Osteocyte (in vitro differentiated cells): ENCODE measurements around the gene CAPS2. TPM values are rescaled to one million over a fixed set of nuclear protein-coding genes. Genes with fewer than 3 reads are reported as not detected.

Experiments
- DNase-seq: peaks from one replicate; pipeline ENCODE4 v3.0.0; 2021; ENCODE audit warnings: mixed read lengths; ENCODE audit not compliant: unreplicated experiment; ENCODE audit errors: extremely low spot score
- H3K27ac Mint-ChIP-seq: one replicate; pipeline ENCODE4 v1.8.0; 2021; ENCODE audit warnings: mild to moderate bottlenecking, mixed read lengths; ENCODE audit not compliant: unreplicated experiment
- H3K27me3 Mint-ChIP-seq: one replicate; pipeline ENCODE4 v1.8.0; 2021; ENCODE audit warnings: mixed read lengths; ENCODE audit not compliant: unreplicated experiment
- H3K36me3 Mint-ChIP-seq: one replicate; pipeline ENCODE4 v1.8.0; 2021; ENCODE audit warnings: mixed read lengths; ENCODE audit not compliant: unreplicated experiment
- H3K4me1 Mint-ChIP-seq: one replicate; pipeline ENCODE4 v1.8.0; 2021; ENCODE audit warnings: mixed read lengths; ENCODE audit not compliant: unreplicated experiment
- H3K4me3 Mint-ChIP-seq: one replicate; pipeline ENCODE4 v1.8.0; 2021; ENCODE audit warnings: mild to moderate bottlenecking, moderate library complexity, mixed read lengths; ENCODE audit not compliant: unreplicated experiment
- H3K9me3 Mint-ChIP-seq: one replicate; pipeline ENCODE4 v1.8.0; 2021; ENCODE audit warnings: mixed read lengths; ENCODE audit not compliant: unreplicated experiment
- CTCF ChIP-seq: fragments of 200-600 bp; sonication (generic); IDR thresholded peaks from 2 replicates; pipeline ENCODE4 v1.5.0; 2021; ENCODE audit warnings: antibody characterized with exemption, mild to moderate bottlenecking, moderate library complexity
- total RNA-seq: library from RNA; stranded (reverse); gene quantifications from 2 replicates; pipeline ENCODE4 v1.2.1, GENCODE V29; 2021

The CAPS2 gene
- total RNA-seq, 1 donor from 2014 or later, result 4.0 TPM

GRCh38 chr12:75271576-75271975 lies 58.5 kb downstream of the CAPS2 start:
- H3K36me3 Mint-ChIP-seq, result no peaks in the 10 kb centered on the region
- H3K27me3 Mint-ChIP-seq, result peaks cover 16% of the 10 kb centered on the region
- no peak overlapping the region for H3K4me3 Mint-ChIP-seq
- no peak overlapping the region for H3K27ac Mint-ChIP-seq
- H3K4me1 Mint-ChIP-seq, result no peaks in the 10 kb centered on the region
- no peak for TF ChIP-seq CTCF
- no peak for DNase-seq
- H3K9me3 Mint-ChIP-seq, result no peaks in the 10 kb centered on the region

- H3K9me3 Mint-ChIP-seq, result peaks cover 7% of the 10 kb centered on the region
- no peak overlapping the region for H3K27ac Mint-ChIP-seq
- no peak for TF ChIP-seq CTCF
- no peaks in the 10 kb centered on the region for H3K36me3 Mint-ChIP-seq
- no peak overlapping the region for H3K4me3 Mint-ChIP-seq
- no peaks in the 10 kb centered on the region for H3K4me1 Mint-ChIP-seq
- DNase-seq, result no peak
- peaks cover 13% of the 10 kb centered on the region for H3K27me3 Mint-ChIP-seq
Measured at GRCh38 chr12:75270157-75270556, 60.0 kb downstream of the CAPS2 start.

- no peak for DNase-seq
- peaks cover 7% of the 10 kb centered on the region for H3K9me3 Mint-ChIP-seq
- no peaks in the 10 kb centered on the region for H3K4me1 Mint-ChIP-seq
- TF ChIP-seq CTCF, result no peak
- H3K4me3 Mint-ChIP-seq, result no peak overlapping the region
- H3K36me3 Mint-ChIP-seq, result no peaks in the 10 kb centered on the region
- H3K27ac Mint-ChIP-seq, result no peak overlapping the region
- peaks cover 13% of the 10 kb centered on the region for H3K27me3 Mint-ChIP-seq
Measured at GRCh38 chr12:75269209-75269608, 60.9 kb downstream of the CAPS2 start.

GRCh38 chr12:75260316-75260715 lies 69.8 kb downstream of the CAPS2 start:
- DNase-seq, result no peak
- H3K4me3 Mint-ChIP-seq, result no peak overlapping the region
- peaks cover 7% of the 10 kb centered on the region for H3K27me3 Mint-ChIP-seq
- no peak for TF ChIP-seq CTCF
- H3K9me3 Mint-ChIP-seq, result peaks cover under 1% of the 10 kb centered on the region
- no peaks in the 10 kb centered on the region for H3K4me1 Mint-ChIP-seq
- H3K36me3 Mint-ChIP-seq, result no peaks in the 10 kb centered on the region
- H3K27ac Mint-ChIP-seq, result no peak overlapping the region

- Mint-ChIP-seq H3K9me3 (no peaks in the 10 kb centered on the region), H3K4me1 (no peaks in the 10 kb centered on the region), H3K36me3 (no peaks in the 10 kb centered on the region), H3K27ac (no peak overlapping the region), H3K4me3 (no peak overlapping the region), H3K27me3 (peaks cover 7% of the 10 kb centered on the region)
- TF ChIP-seq CTCF, result no peak
- no peak for DNase-seq
Measured at GRCh38 chr12:75259143-75259542, 71.0 kb downstream of the CAPS2 start.
